ENCODE measurements around the gene HABP2. TPM values are rescaled to one million over a fixed set of nuclear protein-coding genes. Genes with fewer than 3 reads are reported as not detected.

HABP2 gene
- total RNA-seq (2014; rRNA removed) (not detected in 2 replicates), Bru-seq, nascent RNA (percentile 11 among the genes with signal in this experiment), BruChase-seq, experiment 1, labeled RNA remaining after a 6-hour chase (percentile 14 among the genes with signal in this experiment), BruChase-seq, experiment 2, labeled RNA remaining after a 2-hour chase (percentile 13 among the genes with signal in this experiment)
- long read RNA-seq: 0 reads

GRCh38 chr10:113552701-113553100 lies at the start of gene HABP2:
Gene HABP2, plus strand, starts transcription at chr10:113553053. Its CDS starts 69 bp downstream, at chr10:113553122.
- no peak within 1 kb of the TSS for H3K9ac ChIP-seq (ENCODE audit: low read length)
- no peaks in the 10 kb centered on the region for H3K79me2 ChIP-seq (ENCODE audit: low read length)
- H3K36me3 ChIP-seq (ENCODE audit: low read depth, low read length): no peaks in the 10 kb centered on the region
- intact Hi-C loops (cut with micrococcal nuclease): no loop called here
- ChIA-PET POLR2A (ENCODE audit: unreplicated experiment) (no interaction called here), CTCF (no interaction called here)
- no peaks in the 10 kb centered on the region for H3K9me2 ChIP-seq (replicated peaks; ENCODE audit: low read length)
- DNase-seq: no peak
- H3F3A ChIP-seq (ENCODE audit: low read length, unreplicated experiment): no peaks in the 10 kb centered on the region
- H4K20me1 ChIP-seq (ENCODE audit: low read length): no peaks in the 10 kb centered on the region
- H2AFZ ChIP-seq (ENCODE audit: low read length): no peak within 1 kb of the TSS
- no TSS peak for BruUV-seq (replicated peaks)
- H3K4me2 ChIP-seq (ENCODE audit: low read length): no peak within 1 kb of the TSS
- no peaks in the 10 kb centered on the region; the same call in 1 of the 2 replicates for H3K4me1 ChIP-seq (ENCODE audit: insufficient read depth, low read length)
- no peak within 1 kb of the TSS for H3K27ac ChIP-seq (ENCODE audit: low read length)
- TF ChIP-seq CTCF (conservative IDR thresholded peaks at IDR 0.05; ENCODE audit: low read depth, low read length) (no peak), EZH2 (IDR thresholded peaks at IDR 0.05; ENCODE audit: low read length, unreplicated experiment) (no peak), EZH2phosphoT487 (IDR thresholded peaks at IDR 0.05; ENCODE audit: borderline replicate concordance, low read length) (no peak)
- H3K4me3 ChIP-seq (ENCODE audit: low read length): no peak within 1 kb of the TSS
- no peak for ATAC-seq
- H3K27me3 ChIP-seq (ENCODE audit: low read length): no peaks in the 10 kb centered on the region
- H3K9me3 ChIP-seq (ENCODE audit: low read length): no peaks in the 10 kb centered on the region

- Histone ChIP-seq H3F3A (ENCODE audit: low read length, unreplicated experiment) (no peaks in the 10 kb centered on the region), H3K9ac (ENCODE audit: low read length) (no peak overlapping the region), H3K36me3 (ENCODE audit: low read depth, low read length) (no peaks in the 10 kb centered on the region), H4K20me1 (ENCODE audit: low read length) (no peaks in the 10 kb centered on the region), H3K4me2 (ENCODE audit: low read length) (no peak overlapping the region), H3K27me3 (ENCODE audit: low read length) (no peaks in the 10 kb centered on the region), H3K27ac (ENCODE audit: low read length) (no peak overlapping the region), H3K79me2 (ENCODE audit: low read length) (no peaks in the 10 kb centered on the region), H3K9me2 (replicated peaks; ENCODE audit: low read length) (no peaks in the 10 kb centered on the region), H3K4me3 (ENCODE audit: low read length) (no peak overlapping the region), H2AFZ (ENCODE audit: low read length) (no peak overlapping the region), H3K9me3 (ENCODE audit: low read length) (no peaks in the 10 kb centered on the region), H3K4me1 (ENCODE audit: insufficient read depth, low read length) (0 out of 2 replicates have a peak, but pooled peaks cover 4% of the 10 kb centered on the region)
- intact Hi-C loops (cut with micrococcal nuclease): no loop called here
- CTCF ChIA-PET: no interaction called here
- TF ChIP-seq EZH2phosphoT487 (IDR thresholded peaks at IDR 0.05; ENCODE audit: borderline replicate concordance, low read length) (no peak), EZH2 (IDR thresholded peaks at IDR 0.05; ENCODE audit: low read length, unreplicated experiment) (no peak), CTCF (conservative IDR thresholded peaks at IDR 0.05; ENCODE audit: low read depth, low read length) (no peak)
- ATAC-seq: no peak
- no TSS peak for BruUV-seq (replicated peaks)
- DNase-seq: no peak
- POLR2A ChIA-PET (ENCODE audit: unreplicated experiment): no interaction called here
Observed at GRCh38 chr10:113503930-113504329, 48.9 kb upstream of the HABP2 start.

- H4K20me1 ChIP-seq (ENCODE audit: low read length): no peaks in the 10 kb centered on the region
- ATAC-seq (no peak), DNase-seq (no peak)
- H2AFZ ChIP-seq (ENCODE audit: low read length): no peak overlapping the region
- BruUV-seq (replicated peaks): no TSS peak
- H3K4me2 ChIP-seq (ENCODE audit: low read length): no peak overlapping the region
- H3K27me3 ChIP-seq (ENCODE audit: low read length): no peaks in the 10 kb centered on the region
- TF ChIP-seq CTCF (conservative IDR thresholded peaks at IDR 0.05; ENCODE audit: low read depth, low read length) (no peak), EZH2 (IDR thresholded peaks at IDR 0.05; ENCODE audit: low read length, unreplicated experiment) (no peak), EZH2phosphoT487 (IDR thresholded peaks at IDR 0.05; ENCODE audit: borderline replicate concordance, low read length) (no peak)
- H3K4me1 ChIP-seq (ENCODE audit: insufficient read depth, low read length): no peaks in the 10 kb centered on the region
- no peak overlapping the region for H3K9ac ChIP-seq (ENCODE audit: low read length)
- no peaks in the 10 kb centered on the region for H3K79me2 ChIP-seq (ENCODE audit: low read length)
- POLR2A ChIA-PET (ENCODE audit: unreplicated experiment): no interaction called here
- H3K9me2 ChIP-seq (replicated peaks; ENCODE audit: low read length): no peaks in the 10 kb centered on the region
- H3F3A ChIP-seq (ENCODE audit: low read length, unreplicated experiment): no peaks in the 10 kb centered on the region
- no peaks in the 10 kb centered on the region for H3K9me3 ChIP-seq (ENCODE audit: low read length)
- intact Hi-C loops (cut with micrococcal nuclease): no loop called here
- CTCF ChIA-PET: no interaction called here
- H3K4me3 ChIP-seq (ENCODE audit: low read length): no peak overlapping the region
- H3K36me3 ChIP-seq (ENCODE audit: low read depth, low read length): no peaks in the 10 kb centered on the region
- no peak overlapping the region for H3K27ac ChIP-seq (ENCODE audit: low read length)
Observed at GRCh38 chr10:113504423-113504822, 48.4 kb upstream of the HABP2 start.

Data from PC-3 (cell line).